Breast epithelium (tissue), 3 donors: ENCODE results near the gene EHD3.

Experiments
- CTCF ChIP-seq, 3 donors: fragments of 450-650 bp; IDR thresholded peaks; one replicate each; pipeline ENCODE4 v1.5.1; 2016 to 2017; ENCODE audit warnings: antibody characterized with exemption in 3 of 3, mild to moderate bottlenecking in 3 of 3, moderate library complexity in 3 of 3
- POLR2AphosphoS5 ChIP-seq, 3 donors: sonication (generic); formaldehyde crosslinking; IDR thresholded peaks; one replicate each; pipeline ENCODE4 v1.6.1; 2017; ENCODE audit warnings: antibody characterized with exemption in 3 of 3

- TF ChIP-seq CTCF (IDR thresholded peaks at IDR 0.05) (no peak), POLR2AphosphoS5 (IDR thresholded peaks at IDR 0.05) (no peak)
Measured at GRCh38 chr2:31240381-31241365, 6.7 kb downstream of the EHD3 start.
